ENCODE results near the gene PAQR8.
A peak's percentile ranks its signal among the peaks of the same experiment; 100 is the strongest.

DNA sequence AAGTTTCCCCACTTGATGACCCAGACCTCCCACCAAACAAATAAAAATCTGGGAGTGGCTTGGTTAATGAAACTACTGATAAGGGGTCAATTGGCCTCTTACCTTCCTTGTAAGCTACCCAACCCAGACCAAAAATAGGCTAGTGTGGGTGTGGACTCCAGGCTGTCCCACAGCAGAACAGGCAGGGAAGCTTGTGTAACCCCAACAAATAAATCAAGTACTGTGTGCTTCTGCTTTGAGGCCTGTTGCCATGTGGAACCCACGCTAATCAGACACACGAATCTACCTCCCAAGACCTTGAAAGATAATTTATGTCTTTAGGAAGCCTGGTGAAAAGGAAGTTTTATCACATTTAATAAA, 33.7 kb upstream of the PAQR8 start:
- TF ChIP-seq POLR2A (IDR thresholded peaks at IDR 0.05) (peak; percentile 13), EP300 (IDR thresholded peaks at IDR 0.05; ENCODE audit: low read depth) (no peak)

Measured in transverse colon (tissue), 1 donor.